ENCODE measurements around the gene PACRG.

- TF ChIP-seq, protein P1, sequence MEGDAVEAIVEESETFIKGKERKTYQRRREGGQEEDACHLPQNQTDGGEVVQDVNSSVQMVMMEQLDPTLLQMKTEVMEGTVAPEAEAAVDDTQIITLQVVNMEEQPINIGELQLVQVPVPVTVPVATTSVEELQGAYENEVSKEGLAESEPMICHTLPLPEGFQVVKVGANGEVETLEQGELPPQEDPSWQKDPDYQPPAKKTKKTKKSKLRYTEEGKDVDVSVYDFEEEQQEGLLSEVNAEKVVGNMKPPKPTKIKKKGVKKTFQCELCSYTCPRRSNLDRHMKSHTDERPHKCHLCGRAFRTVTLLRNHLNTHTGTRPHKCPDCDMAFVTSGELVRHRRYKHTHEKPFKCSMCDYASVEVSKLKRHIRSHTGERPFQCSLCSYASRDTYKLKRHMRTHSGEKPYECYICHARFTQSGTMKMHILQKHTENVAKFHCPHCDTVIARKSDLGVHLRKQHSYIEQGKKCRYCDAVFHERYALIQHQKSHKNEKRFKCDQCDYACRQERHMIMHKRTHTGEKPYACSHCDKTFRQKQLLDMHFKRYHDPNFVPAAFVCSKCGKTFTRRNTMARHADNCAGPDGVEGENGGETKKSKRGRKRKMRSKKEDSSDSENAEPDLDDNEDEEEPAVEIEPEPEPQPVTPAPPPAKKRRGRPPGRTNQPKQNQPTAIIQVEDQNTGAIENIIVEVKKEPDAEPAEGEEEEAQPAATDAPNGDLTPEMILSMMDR (IDR thresholded peaks at IDR 0.05) = no peak
- no peak for TF ChIP-seq POLR2A (IDR thresholded peaks at IDR 0.05)
Measured at GRCh38 chr6:163063561-163063960, 335.8 kb downstream of the PACRG start.

All from prostate gland (tissue), 2 donors.